HEK293T (cell line): ENCODE data around the gene TIMM23B.
"Not testable (repeated sequence)": the region's sequence is repeated elsewhere in the genome, so short reads cannot be mapped to it uniquely, and the experiment has no call there.

Experiments used
- BHLHE40 ChIP-seq: fragments of 450-650 bp; IDR thresholded peaks from 2 replicates; pipeline ENCODE4 v1.6.1; 2016; ENCODE audit warnings: mild to moderate bottlenecking, moderate library complexity, borderline replicate concordance
- CTBP1 ChIP-seq: fragments of 450-650 bp; IDR thresholded peaks from 2 replicates; pipeline ENCODE4 v1.6.1; 2016; ENCODE audit warnings: borderline replicate concordance
- FOXK2 ChIP-seq: fragments of 450-650 bp; IDR thresholded peaks from 2 replicates; pipeline ENCODE4 v1.6.1; 2016; ENCODE audit warnings: mild to moderate bottlenecking
- FOXM1 ChIP-seq: fragments of 450-650 bp; IDR thresholded peaks from 2 replicates; pipeline ENCODE4 v1.6.1; 2017; ENCODE audit warnings: mild to moderate bottlenecking, borderline replicate concordance
- LEF1 ChIP-seq: fragments of 450-650 bp; IDR thresholded peaks from 2 replicates; pipeline ENCODE4 v1.6.1; 2017; ENCODE audit warnings: mild to moderate bottlenecking, borderline replicate concordance
- SP1 ChIP-seq: fragments of 450-650 bp; IDR thresholded peaks from 2 replicates; pipeline ENCODE4 v1.6.1; 2017
- SUZ12 ChIP-seq: fragments of 450-650 bp; IDR thresholded peaks from 2 replicates; pipeline ENCODE4 v1.6.1; 2016; ENCODE audit warnings: mild to moderate bottlenecking
- TARDBP ChIP-seq: fragments of 450-650 bp; IDR thresholded peaks from 2 replicates; pipeline ENCODE4 v1.6.1; 2016

DNA sequence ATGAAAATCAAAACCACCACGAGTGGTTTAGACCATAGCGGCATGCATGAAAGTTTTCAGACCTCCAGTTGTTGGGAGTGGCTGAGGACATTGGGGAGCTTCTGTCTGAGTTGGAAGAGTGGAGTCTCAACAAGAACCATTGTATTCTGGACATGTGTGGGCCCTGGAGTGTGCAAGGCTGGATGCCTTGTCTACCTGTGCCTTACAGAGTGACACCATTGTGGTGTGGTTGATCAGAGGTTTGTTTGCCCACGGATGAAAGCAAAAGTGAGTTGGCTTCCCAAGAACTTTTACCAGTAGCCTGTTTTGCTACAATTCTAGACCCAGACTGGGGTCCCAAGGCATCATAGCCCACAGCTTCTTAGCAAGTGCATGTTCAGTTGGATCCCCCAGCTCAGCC, 35.9 kb downstream of the TIMM23B start:
- not testable (repeated sequence) for TF ChIP-seq BHLHE40, FOXK2, SP1, CTBP1, SUZ12, TARDBP, FOXM1, LEF1
